CD4-positive, alpha-beta T cell treated with Interleukin-2 at 100 ng/mL for 4 hours (primary cell): ENCODE data around the gene CHRND.
"Not testable (repeated sequence)": the region's sequence is repeated elsewhere in the genome, so short reads cannot be mapped to it uniquely, and the experiment has no call there.

Experiments
- DNase-seq: peaks from one replicate; pipeline ENCODE4 v3.0.0-alpha.2; 2020; ENCODE audit warnings: low spot score

CHRND gene

DNA sequence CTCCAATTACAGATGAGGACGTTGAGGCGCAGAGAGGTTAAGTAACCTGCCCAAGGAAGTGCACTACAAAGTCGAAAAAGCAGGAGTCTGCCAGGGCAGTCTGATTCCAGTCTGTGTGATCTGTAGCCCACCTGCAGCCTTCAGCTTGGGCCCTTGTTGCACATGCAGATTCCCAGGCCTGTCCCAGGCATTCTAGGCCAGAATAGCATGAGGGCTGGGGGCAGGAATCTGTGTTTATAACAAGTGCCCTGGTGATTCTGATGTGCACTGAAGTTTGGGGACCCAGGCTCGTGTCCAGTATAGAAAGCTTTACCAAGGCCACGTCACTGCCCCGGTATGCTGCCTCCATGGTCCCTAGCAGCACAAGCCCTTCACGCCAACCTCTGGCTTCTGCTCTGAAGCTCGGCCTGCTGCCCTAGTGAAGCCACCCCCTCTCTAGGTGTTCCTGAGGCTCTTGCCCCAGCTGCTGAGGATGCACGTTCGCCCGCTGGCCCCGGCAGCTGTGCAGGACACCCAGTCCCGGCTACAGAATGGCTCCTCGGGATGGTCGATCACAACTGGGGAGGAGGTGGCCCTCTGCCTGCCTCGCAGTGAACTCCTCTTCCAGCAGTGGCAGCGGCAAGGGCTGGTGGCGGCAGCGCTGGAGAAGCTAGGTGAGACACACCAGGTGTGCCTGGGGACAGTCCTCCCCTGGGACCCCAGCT is 18.1 kb downstream of the CHRND start:
- DNase-seq: no peak

DNA sequence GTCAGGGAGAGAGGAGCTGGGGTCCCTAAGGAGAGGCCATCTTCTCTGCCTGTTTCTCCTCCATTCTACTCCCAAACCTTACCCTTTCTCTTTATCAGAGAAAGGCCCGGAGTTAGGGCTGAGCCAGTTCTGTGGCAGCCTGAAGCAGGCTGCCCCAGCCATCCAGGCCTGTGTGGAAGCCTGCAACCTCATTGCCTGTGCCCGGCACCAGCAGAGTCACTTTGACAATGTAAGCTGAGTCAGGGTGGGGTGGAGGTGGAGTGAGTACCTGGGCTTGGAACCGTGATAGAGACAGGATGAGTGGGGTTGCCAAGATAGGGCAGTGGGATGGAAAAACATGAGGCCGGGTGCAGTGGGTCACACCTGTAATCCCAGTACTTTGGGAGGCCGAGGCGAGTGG is 18.7 kb downstream of the CHRND start:
- DNase-seq: no peak

DNA sequence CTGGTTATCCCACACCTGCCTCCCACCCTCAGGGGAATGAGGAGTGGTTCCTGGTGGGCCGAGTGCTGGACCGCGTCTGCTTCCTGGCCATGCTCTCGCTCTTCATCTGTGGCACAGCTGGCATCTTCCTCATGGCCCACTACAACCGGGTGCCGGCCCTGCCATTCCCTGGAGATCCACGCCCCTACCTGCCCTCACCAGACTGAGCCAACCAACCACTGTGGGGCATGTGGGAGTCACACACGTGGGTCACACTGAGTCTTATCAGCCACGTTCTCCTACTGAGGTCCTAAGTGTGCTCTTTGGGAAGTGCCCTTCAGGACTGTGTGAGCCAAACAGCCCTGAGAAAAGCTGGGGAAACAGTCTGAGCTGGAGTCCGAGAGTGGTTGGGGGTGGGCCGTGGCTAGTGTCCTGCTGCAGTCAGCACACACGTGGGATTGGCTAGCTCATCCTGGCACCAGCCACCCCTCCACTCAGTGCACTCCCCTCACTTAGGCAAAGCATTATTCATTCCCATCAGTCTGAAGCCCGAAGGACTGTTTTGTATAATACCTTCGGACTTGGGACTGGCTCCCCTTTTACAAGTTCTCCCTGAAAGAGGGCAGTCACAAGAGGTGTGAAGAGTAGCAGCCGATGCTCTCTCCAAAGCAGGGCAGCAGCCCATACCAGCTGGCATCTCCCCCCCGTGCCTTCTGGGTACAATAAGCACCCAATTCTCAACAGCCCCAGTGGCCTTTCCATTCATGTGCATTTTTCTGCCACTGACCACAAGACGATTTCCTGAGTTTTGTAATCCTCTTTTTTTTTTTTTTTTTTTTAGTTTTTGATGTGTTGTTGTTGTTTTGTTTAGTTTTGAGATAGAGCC is 19.8 kb downstream of the CHRND start:
- DNase-seq: no peak

DNA sequence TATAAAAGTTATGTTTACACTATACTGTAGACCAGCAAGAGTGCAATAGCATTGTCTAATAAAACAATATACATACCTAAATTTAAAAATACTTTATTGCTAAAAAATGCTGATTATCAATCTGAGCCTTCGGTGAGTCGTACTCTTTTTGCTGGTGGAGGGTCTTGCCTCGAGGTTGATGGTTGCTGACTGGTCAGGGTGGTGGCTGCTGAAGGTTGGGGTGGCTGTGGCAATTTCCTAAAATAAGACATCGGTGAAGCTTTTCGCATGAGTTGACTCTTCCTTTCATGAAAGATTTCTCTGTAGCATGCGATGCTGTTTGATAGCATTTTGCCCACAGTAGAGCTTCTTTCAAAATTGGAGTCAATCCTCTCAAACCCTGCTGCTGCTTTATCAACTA is 22.0 kb downstream of the CHRND start:
- DNase-seq: no peak

DNA sequence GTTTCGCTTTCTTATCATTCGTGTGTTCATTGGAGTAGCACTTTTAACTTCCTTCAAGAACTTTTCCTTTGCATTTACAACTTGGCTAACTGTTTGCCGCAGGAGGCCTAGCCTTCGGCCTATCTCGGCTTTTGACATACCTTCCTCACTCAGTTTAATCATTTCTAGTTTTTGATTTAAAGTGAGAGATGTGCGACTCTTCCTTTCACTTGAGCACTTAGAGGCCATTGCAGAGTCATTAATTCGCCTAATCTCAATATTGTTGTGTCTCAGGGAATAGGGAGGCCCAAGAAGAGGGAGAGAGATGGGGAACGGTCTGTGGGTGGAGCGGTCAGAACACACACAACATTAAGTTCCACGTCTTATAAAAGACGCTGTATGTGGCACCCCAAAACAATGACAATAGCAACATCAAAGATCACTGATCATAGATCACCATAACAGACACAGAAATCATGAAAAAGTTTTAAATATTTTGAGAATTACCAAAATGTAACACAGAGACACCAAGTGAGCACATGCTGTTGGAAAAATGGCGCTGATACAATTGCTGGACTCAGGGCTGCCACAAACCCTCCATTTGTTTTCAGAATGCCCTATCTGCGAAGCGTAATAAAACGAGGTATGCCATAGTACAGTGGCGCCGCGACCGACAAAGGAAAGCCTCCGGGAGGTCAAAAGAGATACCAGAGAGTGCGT is 23.8 kb downstream of the CHRND start:
- no peak for DNase-seq

DNA sequence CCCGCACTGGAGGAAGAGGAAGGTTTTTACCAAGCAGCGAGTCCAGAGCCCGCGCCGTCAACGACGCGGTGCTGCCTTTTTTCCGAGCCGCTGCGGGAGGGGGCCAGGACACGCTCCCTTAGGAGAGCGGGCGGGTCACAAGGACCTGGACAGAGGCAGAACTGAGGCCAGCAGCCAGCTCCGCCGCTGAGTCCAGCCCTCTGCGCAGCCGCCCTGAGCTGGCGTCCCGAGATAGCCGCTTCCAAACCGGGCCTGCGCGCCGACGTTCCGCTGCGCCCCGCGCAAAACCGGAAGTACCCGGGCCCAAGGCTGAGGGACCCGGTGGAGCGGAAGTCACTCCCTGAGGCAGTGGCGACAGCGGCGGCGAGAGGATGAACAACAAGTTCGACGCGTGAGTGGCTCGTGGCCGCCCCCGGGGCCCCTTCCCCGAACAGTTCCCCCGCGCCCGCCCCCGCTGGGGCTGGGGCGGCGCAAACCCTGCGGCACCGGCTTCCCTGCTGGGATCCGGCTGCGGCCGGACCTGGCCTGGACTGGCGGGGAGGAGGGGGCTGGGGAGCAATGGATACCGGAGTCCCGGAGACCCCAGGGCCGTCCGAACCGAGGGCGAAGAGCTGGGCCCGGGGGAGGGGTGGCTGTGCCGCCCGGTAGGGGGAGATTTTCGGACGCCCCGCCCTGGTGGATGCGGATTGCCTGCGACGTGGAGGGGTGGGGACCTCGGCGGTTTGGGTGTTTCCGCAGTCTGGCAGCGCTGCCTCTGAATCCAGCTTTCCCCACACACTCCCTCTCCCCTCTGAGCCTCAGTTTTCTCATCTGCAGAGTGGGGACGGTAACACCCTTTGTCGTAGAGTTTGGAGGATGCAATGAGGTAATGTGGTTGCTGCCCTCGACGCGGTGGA is 24.6 kb downstream of the CHRND start, which contains the start of the genes EIF4E2 and TIGD1:
EIF4E2 (plus strand) TSS at position 336 of the 896 bp plus-strand sequence; CDS start at position 372, 36 bp downstream.
TIGD1 (minus strand) TSS at position 204 of the 896 bp plus-strand sequence. CDS start 675 bp downstream, outside the sequence.
- DNase-seq: peak; percentile 91

DNA sequence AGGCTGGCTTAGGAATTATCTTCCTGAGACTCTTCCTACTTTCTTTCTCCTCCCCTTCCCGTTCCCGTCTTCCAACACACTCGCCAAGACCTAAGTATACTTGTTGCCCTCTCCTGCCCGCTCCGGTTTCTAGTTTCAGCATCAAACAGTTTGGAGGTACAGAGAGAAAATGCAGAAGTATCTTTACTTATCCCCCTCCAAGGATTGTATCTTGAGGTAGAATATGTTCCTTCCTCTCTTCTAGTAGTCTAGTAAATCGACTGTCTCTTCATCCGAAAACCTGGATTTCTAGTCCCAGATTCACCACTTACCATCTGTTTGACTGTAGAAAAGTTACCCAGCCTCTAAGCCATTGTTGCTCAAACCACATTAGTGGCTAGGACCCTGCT is 25.3 kb downstream of the CHRND start:
- DNase-seq: no peak

DNA sequence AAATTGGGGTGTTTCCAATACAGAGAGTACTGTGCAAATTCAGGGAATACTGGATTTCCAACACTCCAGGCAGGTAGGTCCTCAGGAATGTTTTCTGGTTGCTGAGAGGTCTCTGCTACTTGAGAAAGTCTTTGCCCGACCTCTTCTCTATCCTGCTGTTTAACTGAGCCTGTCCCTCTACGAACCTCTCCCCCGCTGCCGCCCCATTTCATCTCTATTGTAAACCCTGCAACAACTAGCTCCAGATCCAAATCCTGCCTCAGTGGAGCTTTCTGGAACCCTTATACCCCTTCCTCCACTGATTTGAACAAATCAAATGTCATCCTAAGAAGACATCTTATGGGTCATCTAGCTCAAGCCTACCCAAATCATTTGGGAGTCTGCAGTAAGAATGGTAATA is 25.8 kb downstream of the CHRND start:
- DNase-seq: no peak

DNA sequence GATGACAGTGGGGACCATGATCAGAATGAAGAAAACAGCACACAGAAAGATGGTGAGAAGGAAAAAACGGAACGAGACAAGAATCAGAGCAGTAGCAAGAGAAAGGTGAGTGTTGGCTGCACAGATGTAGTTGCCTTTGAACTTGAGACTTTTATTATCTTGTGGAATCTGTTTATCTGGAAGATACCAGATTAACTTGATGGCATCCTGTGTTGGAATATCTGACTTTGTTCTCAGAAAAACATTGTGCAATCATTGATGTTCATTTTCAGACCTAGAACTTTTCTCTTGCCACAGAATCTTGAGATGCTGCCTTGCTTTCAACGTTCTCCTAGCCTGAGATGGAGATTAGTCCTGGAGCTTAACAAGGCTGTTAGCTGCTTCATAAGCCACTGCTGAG is 30.5 kb downstream of the CHRND start:
- no peak for DNase-seq

DNA sequence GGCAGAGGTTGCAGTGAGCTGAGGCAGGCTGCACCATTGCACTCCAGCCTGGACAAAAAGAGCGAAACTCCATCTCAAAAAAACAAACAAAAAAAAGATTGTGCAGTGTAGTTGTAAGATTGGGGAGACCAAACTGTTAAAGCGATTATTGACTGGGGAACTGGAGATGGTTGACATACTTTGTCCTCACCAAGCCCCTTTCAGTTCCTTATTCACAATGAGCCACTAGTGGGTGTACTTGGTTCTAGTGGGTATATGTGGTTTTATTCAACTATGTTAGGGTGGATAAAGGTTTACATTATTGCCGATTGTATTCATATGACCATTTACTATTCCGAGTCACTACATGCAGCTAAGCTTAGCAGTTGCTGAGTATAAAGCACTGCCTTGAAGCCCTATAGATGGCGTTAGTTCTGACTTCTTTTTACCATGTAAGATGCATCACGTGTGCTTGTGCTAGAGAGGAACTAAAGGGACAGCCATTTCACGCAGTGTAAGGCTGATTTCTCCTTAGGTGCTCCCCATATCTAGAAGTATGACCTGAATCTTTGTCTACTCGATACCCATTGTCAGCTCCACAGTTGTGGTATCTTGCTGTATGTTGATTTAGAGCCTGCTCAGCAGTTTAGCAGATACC is 36.7 kb downstream of the CHRND start:
- DNase-seq: no peak

DNA sequence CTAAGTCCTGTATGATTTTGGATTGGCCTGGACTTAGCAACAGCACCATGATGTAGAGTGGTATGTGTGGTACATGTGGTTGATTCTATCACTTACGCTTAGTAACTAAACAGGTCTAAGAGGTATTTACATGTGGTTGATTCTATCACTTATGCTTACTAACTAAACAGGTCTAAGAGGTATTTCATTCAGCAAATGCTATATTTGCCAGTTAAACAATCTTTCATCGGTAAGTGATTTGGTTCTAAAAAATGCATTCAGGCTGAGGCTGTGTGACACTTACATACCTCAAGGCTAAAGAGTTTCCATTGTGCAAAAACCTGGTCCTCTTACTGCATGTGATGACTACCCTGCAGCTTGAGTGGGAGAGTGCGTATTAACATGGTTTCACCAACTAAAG is 37.6 kb downstream of the CHRND start:
- DNase-seq: no peak

DNA sequence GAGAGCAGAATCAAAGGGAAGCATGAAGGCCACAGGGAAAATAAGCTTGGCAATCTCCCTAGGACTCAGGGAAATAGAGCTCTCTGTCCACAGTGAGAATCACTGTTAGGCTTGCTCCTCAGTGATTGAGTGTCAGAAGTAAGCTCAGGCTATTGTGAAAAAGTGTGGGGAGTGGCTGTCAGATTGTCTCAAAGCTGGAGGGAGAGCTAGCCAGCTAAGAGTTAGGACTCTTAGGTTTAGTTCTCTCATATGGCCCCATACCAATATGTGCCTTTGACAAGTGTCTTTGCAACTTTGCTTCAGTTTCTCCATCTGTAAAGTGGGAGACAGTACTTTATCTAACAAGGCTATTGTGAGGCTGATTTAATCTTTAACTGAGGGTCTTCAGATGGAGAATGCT is 41.8 kb downstream of the CHRND start:
- no peak for DNase-seq

DNA sequence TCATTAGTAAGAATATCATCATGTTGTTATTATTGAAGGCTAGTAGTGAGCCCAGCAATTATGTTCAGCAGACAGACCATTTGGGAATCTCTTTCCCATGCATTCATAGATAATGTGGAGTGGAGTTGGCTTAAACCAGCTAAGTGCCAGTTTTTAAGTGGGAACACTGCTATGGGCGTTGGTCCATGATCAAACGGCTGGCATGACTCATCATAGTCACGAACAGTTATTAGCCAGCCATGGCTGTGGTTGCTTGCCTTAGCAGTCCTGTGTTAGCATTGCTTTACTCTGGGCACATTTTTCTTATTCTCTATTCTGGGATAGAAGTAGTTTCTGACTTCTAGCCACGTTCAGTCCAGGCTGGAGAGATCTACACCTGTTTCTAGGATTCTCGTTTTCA is 42.2 kb downstream of the CHRND start:
- DNase-seq: no peak

DNA sequence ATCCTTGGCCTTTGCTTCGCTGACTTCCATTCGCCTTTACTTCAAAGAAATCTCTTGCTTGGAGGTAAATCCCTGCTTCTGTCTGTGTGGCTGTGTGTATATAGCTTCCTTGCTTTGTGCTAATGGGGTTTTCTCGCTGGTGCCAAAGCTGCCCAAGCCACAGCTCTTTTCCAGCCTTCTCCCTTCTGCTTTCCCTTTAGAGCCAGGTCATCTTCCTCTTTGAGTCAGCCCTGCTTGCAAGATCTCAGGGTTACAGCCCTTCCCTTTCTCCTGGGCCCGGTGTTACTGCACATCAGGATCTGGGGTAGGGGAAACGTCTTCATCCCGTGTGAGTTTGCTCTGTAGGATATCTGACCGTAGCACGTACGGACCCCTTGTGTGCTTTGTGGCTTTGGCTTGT is 43.6 kb downstream of the CHRND start:
- DNase-seq: no peak

DNA sequence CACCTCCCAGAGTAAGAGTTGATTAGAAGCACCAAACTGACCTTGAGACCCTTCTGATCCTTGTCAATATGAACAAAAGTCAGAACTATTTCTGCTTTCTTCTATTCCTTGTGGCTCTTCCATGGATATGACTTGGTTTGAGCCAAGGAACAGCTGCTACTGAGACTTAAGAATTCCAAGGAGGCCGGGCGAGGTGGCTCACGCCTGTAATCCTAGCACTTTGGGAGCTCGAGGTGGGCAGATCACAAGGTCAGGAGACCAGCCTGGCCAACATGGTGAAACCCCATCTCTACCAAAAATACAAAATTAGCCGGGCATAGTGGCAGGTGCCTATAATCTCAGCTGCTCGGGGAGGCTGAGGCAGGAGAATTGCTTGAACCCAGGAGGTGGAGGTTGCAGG is 44.5 kb downstream of the CHRND start:
- DNase-seq: not testable (repeated sequence)

DNA sequence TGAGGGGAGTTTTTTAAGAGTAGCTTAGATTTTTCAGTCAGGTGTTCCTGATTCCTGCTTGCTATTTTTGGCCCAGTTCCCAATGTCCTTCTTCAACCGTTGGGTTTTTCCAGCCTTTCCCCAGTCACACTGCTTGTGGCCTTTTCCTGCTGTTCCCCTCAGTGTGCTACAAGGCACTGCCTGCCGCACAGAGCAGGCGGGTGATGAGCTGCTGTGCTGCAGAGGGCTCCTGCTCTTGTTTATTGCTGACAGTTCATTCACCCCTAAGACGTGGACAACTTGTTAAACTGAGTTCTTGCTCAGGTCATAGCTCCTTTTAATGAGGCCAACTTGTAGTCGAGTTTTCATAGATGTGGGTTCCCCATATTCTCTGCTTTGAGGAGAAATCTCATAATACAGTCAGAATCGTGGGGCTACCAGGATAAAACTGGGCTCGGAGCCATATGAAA is 45.1 kb downstream of the CHRND start:
- no peak for DNase-seq

DNA sequence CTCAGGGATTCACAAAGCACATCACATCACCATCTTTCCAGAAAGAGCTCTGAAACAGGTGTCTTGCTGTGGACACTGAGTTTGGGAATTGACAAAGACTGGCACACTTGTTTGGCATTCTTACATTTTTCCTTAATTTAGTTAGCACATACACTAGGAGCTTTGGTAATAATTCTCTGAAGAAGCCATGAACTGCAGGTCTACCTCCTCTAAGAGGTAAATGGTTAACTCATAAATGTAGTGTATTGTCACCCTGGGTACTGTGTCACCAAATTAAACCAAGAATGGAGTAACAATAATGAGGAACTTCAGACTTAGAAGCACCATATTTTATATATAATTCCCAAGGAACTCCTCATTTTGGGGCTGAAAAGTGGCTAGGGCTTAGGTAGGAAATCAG is 47.1 kb downstream of the CHRND start:
- no peak for DNase-seq

DNA sequence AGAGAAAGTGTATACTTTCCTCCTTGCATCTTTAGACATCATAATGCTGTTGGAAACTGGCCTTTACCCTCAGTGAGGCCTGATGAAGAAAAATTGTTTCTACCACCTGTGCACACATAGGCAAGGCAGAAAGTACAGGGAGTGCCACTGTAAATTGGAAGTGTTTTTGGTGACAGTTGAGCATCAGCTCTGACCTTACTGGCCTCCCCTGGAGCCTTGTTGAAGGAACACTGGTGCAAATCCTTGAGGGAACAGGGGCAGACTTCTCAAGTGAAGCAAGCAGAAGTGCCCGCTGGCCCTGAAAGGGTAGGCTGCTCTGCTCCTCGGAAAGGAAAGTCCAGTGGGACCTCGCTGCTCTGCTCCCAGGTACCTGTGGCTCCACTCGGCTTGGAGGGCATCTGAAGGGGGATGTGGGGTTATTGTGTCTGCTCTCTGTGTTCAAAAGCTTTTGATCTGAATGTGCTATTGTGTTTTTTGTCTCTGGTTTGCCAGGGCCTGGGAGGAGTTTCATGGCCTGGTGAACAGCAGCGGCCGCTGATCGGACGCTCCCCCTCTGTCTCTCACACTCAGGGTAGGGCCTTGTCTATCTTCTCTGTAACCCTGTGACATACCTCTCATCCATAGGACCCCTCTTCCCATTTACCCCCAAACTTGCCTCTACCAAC is 47.9 kb downstream of the CHRND start:
- no peak for DNase-seq

DNA sequence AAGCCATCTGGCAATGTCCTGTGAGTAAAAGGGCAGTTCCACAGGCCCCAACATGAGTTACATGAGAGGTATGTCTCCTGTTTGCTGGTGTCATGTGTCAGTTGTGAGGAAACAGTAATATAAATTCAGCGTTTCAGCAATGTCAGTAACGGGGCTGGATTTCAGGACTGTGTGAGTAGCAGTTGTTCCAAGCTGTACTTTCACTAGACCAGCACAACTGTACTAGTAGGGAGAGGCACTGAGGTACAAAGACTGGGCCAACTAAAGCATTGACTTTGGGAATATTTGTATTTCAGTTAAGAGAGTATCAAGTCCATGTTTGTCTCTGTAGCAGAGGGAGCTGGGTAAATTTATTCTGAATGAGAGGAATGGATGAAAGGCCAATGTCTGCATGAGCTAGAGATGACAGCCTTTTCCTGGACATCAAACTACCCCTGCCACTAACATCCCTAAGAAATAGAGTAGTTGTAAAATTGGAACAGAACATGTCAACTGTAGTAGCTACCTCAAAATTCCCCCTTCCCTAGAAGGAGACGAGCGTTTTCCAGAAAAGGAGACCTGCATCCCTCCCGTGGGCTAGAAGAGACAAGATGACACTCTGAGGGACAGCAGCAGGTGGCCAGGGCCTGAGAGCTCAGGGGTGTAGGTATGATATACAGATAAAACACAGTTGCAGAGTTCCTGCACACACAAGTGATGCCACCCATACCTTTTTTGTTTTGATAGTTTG is 48.9 kb downstream of the CHRND start:
- no peak for DNase-seq

DNA sequence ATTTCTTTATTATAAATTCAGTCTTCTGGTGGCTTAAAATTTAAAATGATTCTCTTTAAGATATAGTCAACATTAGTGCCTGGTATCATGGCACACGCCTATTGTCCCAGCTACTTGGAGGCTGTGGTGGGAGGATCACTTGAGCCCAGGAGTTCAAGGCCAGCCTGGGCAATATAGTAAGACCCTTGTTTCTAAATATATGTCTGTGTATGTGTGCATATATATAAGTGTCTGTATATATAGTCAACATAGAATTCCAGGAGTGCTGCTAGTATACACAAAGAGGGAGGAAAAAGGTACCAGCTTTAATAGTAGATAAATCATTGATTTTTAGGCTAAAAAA is 49.4 kb downstream of the CHRND start:
- no peak for DNase-seq
